B cell (primary cell): Measurements from ENCODE around the gene IGSF9. TPM values are rescaled to one million over a fixed set of nuclear protein-coding genes. Genes with fewer than 3 reads are reported as not detected.

ENCODE experiments used
- ATAC-seq: fragments of 200-7000 bp; cut with Tn5 transposase; one replicate; pipeline ENCODE4 v1.10.0; 2021; ENCODE audit warnings: low read depth, mild to moderate bottlenecking, moderate number of reproducible peaks, moderate library complexity
- CTCF ChIA-PET: fragments of 350-600 bp; sonication (Branson Sonifier 250); formaldehyde crosslinking; loops from one replicate; lab custom pipeline; 2021; ENCODE audit warnings: antibody characterized with exemption, inconsistent platforms; lab: Charles Lee
- POLR2A ChIA-PET: fragments of 350-600 bp; sonication (Branson Sonifier 250); formaldehyde crosslinking; loops from one replicate; lab custom pipeline; 2021; ENCODE audit warnings: antibody characterized with exemption; lab: Charles Lee
- DNase-seq: peaks from one replicate; pipeline ENCODE4 v3.0.0; 2013
- H2AFZ ChIP-seq: 2 replicates; pipeline ENCODE4 v1.6.1; 2012; ENCODE audit warnings: mild to moderate bottlenecking, low read depth, low read length; ENCODE audit not compliant: insufficient read depth, poor library complexity, severe bottlenecking
- H3K27ac ChIP-seq, 2 donors: 1 replicate in 1 of 2; 2 replicates in 1 of 2; pipeline ENCODE4 v1.5.1; 2012 to 2013; ENCODE audit warnings: low read length in 2 of 2, mild to moderate bottlenecking in 2 of 2, moderate library complexity in 1 of 2
- H3K27me3 ChIP-seq, 4 experiments: fragments of 200-600 bp in 1 of 4; sonication (generic) in 1 of 4; replicated peaks in 1 of 4; 1 replicate in 2 of 4; 2 replicates in 2 of 4; pipeline versions ENCODE4 v1.6.1 to v1.7.0; 2013 to 2016; ENCODE audit warnings: low read length in 3 of 4, mild to moderate bottlenecking in 2 of 4, mixed read lengths in 1 of 4, moderate library complexity in 1 of 4; ENCODE audit not compliant: insufficient read depth in 4 of 4, control insufficient read depth in 3 of 4; ENCODE audit errors: control extremely low read depth in 1 of 4
- H3K36me3 ChIP-seq, 2 experiments: replicated peaks in 1 of 2; 1 replicate in 1 of 2; 2 replicates in 1 of 2; pipeline versions ENCODE4 v1.6.1 to v1.7.1; 2013; ENCODE audit warnings: low read length in 1 of 2; ENCODE audit not compliant: insufficient read depth in 2 of 2, control insufficient read depth in 1 of 2; ENCODE audit errors: control extremely low read depth in 1 of 2, extremely low read depth in 1 of 2
- H3K4me1 ChIP-seq, 2 donors: fragments of 200-600 bp in 1 of 2; sonication (generic) in 1 of 2; 1 replicate in 1 of 2; 2 replicates in 1 of 2; pipeline versions ENCODE4 v1.5.1 to v1.6.1; 2013 to 2017; ENCODE audit warnings: low read length in 2 of 2; ENCODE audit not compliant: control insufficient read depth in 2 of 2, insufficient read depth in 2 of 2
- H3K4me2 ChIP-seq: replicated peaks from 2 replicates; pipeline ENCODE3; 2012; ENCODE audit warnings: mild to moderate bottlenecking, low read depth, low read length; ENCODE audit not compliant: poor library complexity, severe bottlenecking
- H3K4me3 ChIP-seq, 5 experiments: fragments of 200-600 bp in 1 of 5; sonication (generic) in 1 of 5; 1 replicate in 3 of 5; 2 replicates in 2 of 5; pipeline versions ENCODE4 v1.5.1 to v1.7.0; 2011 to 2016; ENCODE audit warnings: low read length in 4 of 5, mild to moderate bottlenecking in 4 of 5, low read depth in 2 of 5, control low read depth in 1 of 5, moderate library complexity in 1 of 5; ENCODE audit not compliant: insufficient read depth in 1 of 5; ENCODE audit errors: control extremely low read depth in 1 of 5, extremely low read depth in 1 of 5
- H3K79me2 ChIP-seq: fragments of 200-600 bp; sonication (generic); one replicate; pipeline ENCODE4 v1.6.0; 2016; ENCODE audit warnings: low read length; ENCODE audit not compliant: control insufficient read depth, insufficient read depth
- H3K9ac ChIP-seq: fragments of 200-600 bp; sonication (generic); 2 replicates; pipeline ENCODE4 v1.6.1; 2017; ENCODE audit warnings: mild to moderate bottlenecking, low read length, moderate library complexity
- H3K9me3 ChIP-seq, 3 donors: one replicate each; pipeline versions ENCODE4 v1.6.1 to v1.7.1; 2013; ENCODE audit warnings: low read length in 2 of 3; ENCODE audit not compliant: control insufficient read depth in 2 of 3, insufficient read depth in 1 of 3; ENCODE audit errors: control extremely low read depth in 1 of 3
- H4K20me1 ChIP-seq: 2 replicates; pipeline ENCODE4 v1.6.0; 2012; ENCODE audit warnings: mild to moderate bottlenecking, low read length; ENCODE audit not compliant: insufficient read depth, control insufficient read depth, poor library complexity, severe bottlenecking
- H3K27ac Mint-ChIP-seq: one replicate; pipeline ENCODE4 v1.8.0; 2021; ENCODE audit warnings: mixed read lengths
- H3K27me3 Mint-ChIP-seq: one replicate; pipeline ENCODE4 v1.8.0; 2021; ENCODE audit warnings: mixed read lengths
- H3K4me1 Mint-ChIP-seq: one replicate; pipeline ENCODE4 v1.8.0; 2021; ENCODE audit warnings: mixed read lengths
- H3K4me3 Mint-ChIP-seq: one replicate; pipeline ENCODE4 v1.8.0; 2021; ENCODE audit warnings: mixed read lengths
- H3K9me3 Mint-ChIP-seq: one replicate; pipeline ENCODE4 v1.8.0; 2022; ENCODE audit warnings: mixed read lengths; ENCODE audit not compliant: insufficient read depth
- CTCF ChIP-seq: fragments of 200-600 bp; IDR thresholded peaks from one replicate; pipeline ENCODE4 v1.8.0; 2022; ENCODE audit warnings: antibody characterized with exemption, mild to moderate bottlenecking
- EZH2 ChIP-seq: IDR thresholded peaks from 2 replicates; pipeline ENCODE4 v1.6.1; 2012; ENCODE audit warnings: borderline replicate concordance, low read depth, mild to moderate bottlenecking, moderate library complexity, low read length; ENCODE audit not compliant: insufficient read depth, poor library complexity, severe bottlenecking
- WGBS: methylation state at CpG from one replicate; pipeline ENCODE4 v1.1.5; 2013; ENCODE audit warnings: missing lambda C conversion rate; ENCODE audit not compliant: insufficient coverage; 5-methylcytosine and 5-hydroxymethylcytosine counted together
- intact Hi-C: fragments of 100-400 bp; cut with micrococcal nuclease; formaldehyde crosslinking; loops from one replicate; pipeline ENCODE4 v1.10.0; 2022
- polyA plus RNA-seq: library from polyadenylated mRNA; depleted of rRNA; stranded (reverse); fragments of >200 nt; gene quantifications from 2 replicates; pipeline ENCODE4 v1.2.3, GENCODE V29; 2012
- total RNA-seq, 2 donors: library from RNA; stranded (reverse); fragments of 120-200 nt in 1 of 2; gene quantifications; 1 replicate in 1 of 2; 2 replicates in 1 of 2; pipeline versions ENCODE4 v1.2.3 to v1.2.4, GENCODE V29; 2013 to 2022

Gene IGSF9
- total and polyA plus RNA-seq, 2 donors (not counting 1 experiment from before 2014, with no cell fraction given): 0.36 to 0.37 TPM

- Histone ChIP-seq H3K9me3 (no peaks in the 10 kb centered on the region), H3K36me3 (no peaks in the 10 kb centered on the region), H4K20me1 (no peaks in the 10 kb centered on the region), H3K9ac (no peak overlapping the region), H3K4me1 (peaks cover 10 to 12% of the 10 kb centered on the region in 2 donors), H3K79me2 (no peaks in the 10 kb centered on the region), H3K4me2 (no peak overlapping the region), H3K27ac (no peak overlapping the region), H2AFZ (no peak overlapping the region), H3K4me3 (no peak overlapping the region), H3K27me3 (peaks cover 0 to 42% (median 14%) of the 10 kb centered on the region in 4 experiments)
- peaks cover 11% of the 10 kb centered on the region for H3K4me1 Mint-ChIP-seq
- intact Hi-C loops: no loop called here
- no peak for DNase-seq
- WGBS: 90% methylated on average over 3 of the region's 4 CpGs
- no peak overlapping the region for H3K4me3 Mint-ChIP-seq
- no peak overlapping the region for H3K27ac Mint-ChIP-seq
- H3K9me3 Mint-ChIP-seq: no peaks in the 10 kb centered on the region
- TF ChIP-seq CTCF: no peak
- no peak for TF ChIP-seq EZH2
- ATAC-seq: no peak
- ChIA-PET POLR2A (no interaction called here), CTCF (no interaction called here)
- H3K27me3 Mint-ChIP-seq: peaks cover 50% of the 10 kb centered on the region
These were observed 4.6 kb upstream of the IGSF9 start for GRCh38 chr1:159949981-159950381.

- CTCF ChIA-PET: no interaction called here
- Histone ChIP-seq H4K20me1 (no peaks in the 10 kb centered on the region), H3K4me1 (peaks cover 15 to 18% of the 10 kb centered on the region in 2 donors), H3K36me3 (no peaks in the 10 kb centered on the region), H3K4me2 (no peak overlapping the region), H3K27me3 (peaks cover 0 to 50% (median 23%) of the 10 kb centered on the region in 4 experiments), H3K4me3 (no peak overlapping the region), H3K79me2 (no peaks in the 10 kb centered on the region), H3K9ac (no peak overlapping the region), H2AFZ (no peak overlapping the region), H3K27ac (no peak overlapping the region), H3K9me3 (no peaks in the 10 kb centered on the region)
- intact Hi-C loops: no loop called here
- POLR2A ChIA-PET: no interaction called here
- Mint-ChIP-seq H3K9me3 (no peaks in the 10 kb centered on the region), H3K4me3 (no peak overlapping the region), H3K4me1 (peaks cover 15% of the 10 kb centered on the region), H3K27me3 (peaks cover 55% of the 10 kb centered on the region), H3K27ac (no peak overlapping the region)
- TF ChIP-seq CTCF (no peak), EZH2 (no peak)
- ATAC-seq: no peak
- 96% methylated on average over 6 of the region's 6 CpGs for WGBS
- no peak for DNase-seq
These were observed 3.7 kb upstream of the IGSF9 start for GRCh38 chr1:159949123-159949522.
